ENCODE measurements around the gene C15orf62.

Gene C15orf62

GRCh38 chr15:40803076-40803475 lies 33.3 kb downstream of the C15orf62 start:
- TF ChIP-seq SIN3A (IDR thresholded peaks at IDR 0.05; ENCODE audit: borderline replicate concordance, insufficient read depth, low read length) = no peak
- no peak for TF ChIP-seq POLR2AphosphoS5 (IDR thresholded peaks at IDR 0.05; ENCODE audit: low read depth, low read length)
- TF ChIP-seq REST (IDR thresholded peaks at IDR 0.05; ENCODE audit: insufficient read depth in 1 of 2, low read depth in 2 of 2, low read length in 2 of 2) = no peak
- no peak for TF ChIP-seq TAF1 (IDR thresholded peaks at IDR 0.05; ENCODE audit: borderline replicate concordance, insufficient read depth, low read length)
- TF ChIP-seq FOXP2 (optimal IDR thresholded peaks at IDR 0.05; ENCODE audit: borderline replicate concordance, extremely low read depth, extremely low read length, insufficient read depth) = no peak

- TF ChIP-seq POLR2AphosphoS5 (IDR thresholded peaks at IDR 0.05; ENCODE audit: low read depth, low read length) (no peak), TAF1 (IDR thresholded peaks at IDR 0.05; ENCODE audit: borderline replicate concordance, insufficient read depth, low read length) (no peak), REST (IDR thresholded peaks at IDR 0.05; ENCODE audit: insufficient read depth in 1 of 2, low read depth in 2 of 2, low read length in 2 of 2) (no peak), FOXP2 (optimal IDR thresholded peaks at IDR 0.05; ENCODE audit: borderline replicate concordance, extremely low read depth, extremely low read length, insufficient read depth) (no peak)
Observed at GRCh38 chr15:40803688-40804087, 33.9 kb downstream of the C15orf62 start.

- TF ChIP-seq FOXP2 (optimal IDR thresholded peaks at IDR 0.05; ENCODE audit: borderline replicate concordance, extremely low read depth, extremely low read length, insufficient read depth) (no peak), TAF1 (IDR thresholded peaks at IDR 0.05; ENCODE audit: borderline replicate concordance, insufficient read depth, low read length) (no peak; the same call in 1 of the 2 replicates), POLR2AphosphoS5 (IDR thresholded peaks at IDR 0.05; ENCODE audit: low read depth, low read length) (no peak), SIN3A (IDR thresholded peaks at IDR 0.05; ENCODE audit: borderline replicate concordance, insufficient read depth, low read length) (no peak), REST (IDR thresholded peaks at IDR 0.05; ENCODE audit: insufficient read depth in 1 of 2, low read depth in 2 of 2, low read length in 2 of 2) (no peak)
Observed at GRCh38 chr15:40806672-40807027, 36.9 kb downstream of the C15orf62 start.

- TF ChIP-seq FOXP2 (optimal IDR thresholded peaks at IDR 0.05; ENCODE audit: borderline replicate concordance, extremely low read depth, extremely low read length, insufficient read depth) = peak; percentile 71
- peak; percentile 78 for TF ChIP-seq POLR2AphosphoS5 (IDR thresholded peaks at IDR 0.05; ENCODE audit: low read depth, low read length)
- peak; percentile 50; the same call in 1 of the 2 replicates for TF ChIP-seq TAF1 (IDR thresholded peaks at IDR 0.05; ENCODE audit: borderline replicate concordance, insufficient read depth, low read length)
- TF ChIP-seq SIN3A (IDR thresholded peaks at IDR 0.05; ENCODE audit: borderline replicate concordance, insufficient read depth, low read length) = 0 out of 2 replicates have a peak, but pooled peaks have one; percentile 50
- no peak for TF ChIP-seq REST (IDR thresholded peaks at IDR 0.05; ENCODE audit: insufficient read depth in 1 of 2, low read depth in 2 of 2, low read length in 2 of 2)
Observed at GRCh38 chr15:40807028-40807887, 37.5 kb downstream of the C15orf62 start, which contains the start of the genes DNAJC17 and ZFYVE19. DNAJC17 (minus strand) TSS chr15:40807473; CDS start chr15:40807446, 27 bp downstream. ZFYVE19 (plus strand) TSS chr15:40807089; CDS start chr15:40807590, 501 bp downstream.

Measured in PFSK-1 (cell line).